D721Med (cell line): ENCODE results near the gene TET3.

Experiments used
- DNase-seq: peaks from one replicate; pipeline ENCODE4 v3.0.0; 2011; ENCODE audit warnings: low spot score; ENCODE audit not compliant: insufficient read length
- FAIRE-seq: peaks from 2 replicates; lab custom pipeline; 2011; peaks lifted over from hg19 to GRCh38; lab: Jason Lieb, UNC
- TF ChIP-seq, protein P1 (sequence below): IDR thresholded peaks from 2 replicates; pipeline ENCODE4 v1.5.1; 2012; ENCODE audit warnings: mild to moderate bottlenecking, control low read depth; ENCODE audit not compliant: insufficient read depth; ENCODE audit errors: missing control alignments

Gene TET3

DNA sequence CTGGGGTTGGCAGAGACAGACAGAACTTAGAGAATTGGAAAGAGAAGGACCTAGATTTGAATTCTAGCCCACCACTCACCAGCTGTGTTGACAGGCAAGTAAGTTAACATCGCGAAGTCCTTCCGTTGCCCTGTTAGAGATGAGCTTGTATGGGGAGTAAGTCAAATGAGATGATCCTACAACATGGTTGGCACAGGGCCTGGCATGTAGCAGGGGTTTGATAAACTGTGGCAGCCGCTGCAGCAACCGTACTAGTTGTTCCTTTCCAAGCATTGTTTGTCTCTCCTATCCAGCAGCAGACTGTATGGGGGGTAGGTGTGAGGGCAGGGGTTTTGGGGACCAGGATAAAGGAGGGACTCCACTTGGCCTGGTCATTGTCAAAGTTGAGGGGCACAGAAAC, 16.0 kb downstream of the TET3 start:
- no peak for FAIRE-seq
- TF ChIP-seq, protein P1, sequence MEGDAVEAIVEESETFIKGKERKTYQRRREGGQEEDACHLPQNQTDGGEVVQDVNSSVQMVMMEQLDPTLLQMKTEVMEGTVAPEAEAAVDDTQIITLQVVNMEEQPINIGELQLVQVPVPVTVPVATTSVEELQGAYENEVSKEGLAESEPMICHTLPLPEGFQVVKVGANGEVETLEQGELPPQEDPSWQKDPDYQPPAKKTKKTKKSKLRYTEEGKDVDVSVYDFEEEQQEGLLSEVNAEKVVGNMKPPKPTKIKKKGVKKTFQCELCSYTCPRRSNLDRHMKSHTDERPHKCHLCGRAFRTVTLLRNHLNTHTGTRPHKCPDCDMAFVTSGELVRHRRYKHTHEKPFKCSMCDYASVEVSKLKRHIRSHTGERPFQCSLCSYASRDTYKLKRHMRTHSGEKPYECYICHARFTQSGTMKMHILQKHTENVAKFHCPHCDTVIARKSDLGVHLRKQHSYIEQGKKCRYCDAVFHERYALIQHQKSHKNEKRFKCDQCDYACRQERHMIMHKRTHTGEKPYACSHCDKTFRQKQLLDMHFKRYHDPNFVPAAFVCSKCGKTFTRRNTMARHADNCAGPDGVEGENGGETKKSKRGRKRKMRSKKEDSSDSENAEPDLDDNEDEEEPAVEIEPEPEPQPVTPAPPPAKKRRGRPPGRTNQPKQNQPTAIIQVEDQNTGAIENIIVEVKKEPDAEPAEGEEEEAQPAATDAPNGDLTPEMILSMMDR: no peak
- DNase-seq: no peak

- FAIRE-seq (no peak), DNase-seq (no peak)
- TF ChIP-seq, protein P1: no peak
Observed at GRCh38 chr2:74001121-74001520, 16.4 kb downstream of the TET3 start.

- FAIRE-seq: no peak
- TF ChIP-seq, protein P1: no peak
Observed at GRCh38 chr2:74001781-74002504, 17.2 kb downstream of the TET3 start.

GRCh38 chr2:74002505-74003421, 18.1 kb downstream of the TET3 start:
- TF ChIP-seq, protein P1: no peak
- no peak for FAIRE-seq
- DNase-seq: peak; percentile 82

More at GRCh38 chr2:74001781-74002504, 17.2 kb downstream of the TET3 start:
- DNase-seq: no peak

- FAIRE-seq (no peak), DNase-seq (no peak)
- TF ChIP-seq, protein P1: no peak
Observed at GRCh38 chr2:74003494-74004211, 18.9 kb downstream of the TET3 start.

- no peak for DNase-seq
- TF ChIP-seq, protein P1: no peak
- no peak for FAIRE-seq
Observed at GRCh38 chr2:74004212-74005182, 19.8 kb downstream of the TET3 start.
